NCI-H446 (cell line): ENCODE results near the gene ENO1.
"Not testable (repeated sequence)": the region's sequence is repeated elsewhere in the genome, so short reads cannot be mapped to it uniquely, and the experiment has no call there.

Experiments
- DNase-seq, 2 experiments: peaks; one replicate each; lab custom pipeline; 2025; lab: John Stamatoyannopoulos, UW

ENO1 gene

GRCh38 chr1:8896775-8897174, 18.3 kb upstream of the ENO1 start:
- DNase-seq: not testable (repeated sequence)

- no peak for DNase-seq
Measured at GRCh38 chr1:8892026-8892425, 13.5 kb upstream of the ENO1 start.

DNA sequence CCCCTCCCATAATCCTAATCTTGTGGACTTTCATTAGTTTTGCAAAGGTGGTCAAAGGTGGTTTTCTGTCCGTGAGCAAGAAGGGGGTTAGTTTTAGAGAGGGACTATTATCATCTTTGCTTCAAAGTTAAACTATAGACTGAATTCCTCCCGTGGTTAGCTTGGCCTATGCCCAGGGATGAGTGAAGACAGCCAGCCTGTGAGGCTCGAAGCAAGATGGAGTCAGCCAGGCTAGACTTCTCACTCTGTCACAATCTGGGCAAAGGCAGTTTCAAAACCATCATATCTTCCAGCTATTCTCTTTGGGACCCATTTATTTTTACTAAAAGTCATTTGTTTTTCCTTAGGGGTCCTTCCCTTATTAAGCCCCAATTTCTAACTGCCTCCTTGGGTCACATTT, 12.9 kb upstream of the ENO1 start:
- DNase-seq: no peak

DNA sequence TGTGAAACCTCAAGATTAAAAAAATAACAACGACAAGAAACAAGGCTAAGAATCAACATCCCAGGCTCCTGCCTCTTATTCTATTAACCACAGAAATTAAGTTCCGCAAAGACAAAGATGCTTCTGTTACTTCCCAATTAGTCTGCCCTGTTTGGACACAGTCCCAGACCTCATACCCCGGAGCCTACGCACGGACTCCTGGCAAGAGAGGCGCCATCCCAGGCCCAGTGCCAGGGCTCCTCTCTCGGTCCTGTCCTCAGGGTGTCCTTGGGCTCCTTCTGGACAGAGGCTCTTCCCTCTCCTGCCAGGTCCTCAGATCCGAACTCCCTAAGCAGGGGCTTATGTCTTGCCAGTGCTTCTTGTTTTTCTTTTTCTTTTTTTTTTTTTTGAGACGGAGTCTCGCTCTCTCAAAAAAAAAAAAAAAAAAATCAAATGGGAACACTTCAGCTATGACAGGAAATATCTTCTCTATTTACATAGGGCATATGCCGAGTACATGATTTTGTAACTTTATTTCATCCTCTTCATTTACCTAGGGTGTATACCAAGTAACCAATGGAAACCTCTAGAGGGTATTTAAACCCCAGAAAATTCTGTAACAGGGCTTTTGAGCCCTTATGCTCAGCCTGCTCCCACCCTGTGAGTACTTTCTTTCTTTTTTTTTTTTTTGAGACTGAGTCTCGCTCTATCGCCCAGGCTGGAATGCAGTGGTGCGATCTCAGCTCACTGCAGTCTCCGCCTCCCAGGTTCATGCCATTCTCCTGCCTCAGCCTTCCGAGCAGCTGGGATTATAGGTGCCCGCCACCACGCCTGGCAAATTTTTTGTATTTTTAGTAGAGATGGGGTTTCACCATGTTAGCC, 11.7 kb upstream of the ENO1 start:
- peak; percentile 96 to 99 for DNase-seq

DNA sequence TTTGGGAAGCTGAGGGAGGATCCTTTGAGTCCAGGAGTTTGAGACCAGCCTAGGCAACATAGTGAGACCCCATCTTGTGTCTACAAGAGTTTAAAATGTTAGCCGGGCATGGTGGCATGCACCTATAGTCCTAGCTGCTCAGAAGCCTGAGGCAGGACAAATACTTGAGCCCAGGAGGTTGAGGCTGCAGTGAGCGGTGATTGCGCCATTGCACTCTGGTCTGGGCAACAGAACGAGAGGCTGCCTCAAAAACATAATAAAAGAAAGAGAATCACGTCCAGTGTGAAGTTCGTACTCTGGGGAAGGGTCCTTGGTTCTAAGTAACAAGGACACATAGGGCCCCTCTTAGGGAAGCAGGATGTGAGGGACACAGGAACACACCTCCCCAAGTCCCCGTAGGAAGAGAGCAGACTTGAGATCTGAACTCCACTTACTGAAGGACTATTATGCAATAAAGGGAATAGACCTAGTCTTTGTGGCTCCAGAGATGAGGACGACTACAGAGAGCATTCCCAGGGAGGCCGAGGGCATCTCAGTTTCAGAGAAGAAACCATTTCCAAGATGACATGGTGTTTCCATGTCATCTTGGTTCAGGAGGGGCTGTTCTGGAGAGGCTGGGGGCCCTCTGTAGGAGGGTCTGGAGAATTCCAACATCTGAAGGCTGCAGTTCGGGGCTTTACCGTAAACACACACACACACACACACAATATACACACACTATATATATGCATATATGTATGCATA, 10.8 kb upstream of the ENO1 start:
- DNase-seq: no peak

- no peak for DNase-seq
Measured at GRCh38 chr1:8886589-8886988, 8.1 kb upstream of the ENO1 start.

GRCh38 chr1:8886031-8886524, 7.6 kb upstream of the ENO1 start:
- DNase-seq: not testable (repeated sequence)

- not testable (repeated sequence) for DNase-seq
Measured at GRCh38 chr1:8884105-8884504, 5.6 kb upstream of the ENO1 start.

DNA sequence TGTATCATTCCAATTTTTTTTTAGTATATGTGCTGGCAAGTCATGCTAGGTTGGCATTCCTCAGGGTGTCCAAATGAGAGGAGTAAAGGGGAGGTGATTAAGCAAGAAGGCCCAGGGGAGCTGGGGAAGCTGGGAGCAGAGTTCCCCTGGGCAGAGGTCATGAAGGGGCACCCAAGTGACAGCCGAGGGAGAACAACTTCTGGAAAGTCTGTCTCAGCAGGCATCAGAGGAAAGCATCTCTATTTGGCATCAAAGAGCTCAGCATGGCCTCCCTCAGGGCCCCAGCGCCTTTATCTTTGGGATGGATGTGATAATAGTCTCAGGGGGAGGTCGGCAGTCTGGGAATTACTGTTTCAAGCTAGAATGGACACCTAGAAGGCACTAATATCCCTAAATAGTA, 5.0 kb upstream of the ENO1 start:
- no peak for DNase-seq

GRCh38 chr1:8879922-8880676, 1.6 kb upstream of the ENO1 start:
- peak; percentile 30 to 76 for DNase-seq

- no peak for DNase-seq
Measured at GRCh38 chr1:8879464-8879921, 1.0 kb upstream of the ENO1 start.

DNA sequence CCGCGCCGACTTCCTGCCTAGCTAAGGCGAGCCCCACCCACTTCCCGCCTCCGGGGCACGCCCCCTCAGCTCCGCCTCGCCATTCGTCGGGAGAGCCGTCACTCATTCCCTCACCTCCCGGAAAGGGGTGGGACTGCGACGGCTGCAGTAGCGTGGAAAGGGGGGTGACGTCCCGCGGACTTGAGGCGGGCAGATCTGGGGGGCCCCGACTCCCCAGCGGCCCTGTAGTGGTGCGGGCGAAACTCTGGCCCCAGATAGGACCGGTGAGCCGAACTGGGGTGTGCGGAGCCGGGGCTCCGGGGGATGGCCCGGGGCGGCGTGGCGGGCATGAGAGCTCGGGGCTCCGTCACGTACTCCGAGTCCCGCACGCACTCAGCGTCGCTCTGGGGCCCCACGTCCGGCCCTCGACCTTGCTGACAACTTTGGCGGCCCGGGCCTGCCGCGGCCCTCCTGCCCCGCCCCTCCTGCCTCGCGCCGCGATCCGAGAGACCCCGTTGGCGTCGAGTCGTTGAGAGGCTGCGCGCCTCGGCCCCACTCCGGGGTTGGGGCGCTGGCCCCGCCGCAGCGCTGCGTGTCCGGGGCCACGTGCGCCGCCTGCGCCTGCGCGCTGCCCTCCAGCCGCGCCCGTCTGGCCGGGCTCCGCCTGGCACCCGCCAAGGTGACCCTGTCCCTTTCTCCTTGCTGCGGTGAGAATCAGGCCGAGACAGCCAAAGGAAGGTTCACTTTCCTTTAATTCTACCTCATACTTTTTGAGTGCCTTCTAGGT, 395 bp upstream of the ENO1 start:
- peak; percentile 98 to 99 for DNase-seq

- no peak for DNase-seq
Measured at GRCh38 chr1:8876087-8876486, 2.4 kb downstream of the ENO1 start.

DNA sequence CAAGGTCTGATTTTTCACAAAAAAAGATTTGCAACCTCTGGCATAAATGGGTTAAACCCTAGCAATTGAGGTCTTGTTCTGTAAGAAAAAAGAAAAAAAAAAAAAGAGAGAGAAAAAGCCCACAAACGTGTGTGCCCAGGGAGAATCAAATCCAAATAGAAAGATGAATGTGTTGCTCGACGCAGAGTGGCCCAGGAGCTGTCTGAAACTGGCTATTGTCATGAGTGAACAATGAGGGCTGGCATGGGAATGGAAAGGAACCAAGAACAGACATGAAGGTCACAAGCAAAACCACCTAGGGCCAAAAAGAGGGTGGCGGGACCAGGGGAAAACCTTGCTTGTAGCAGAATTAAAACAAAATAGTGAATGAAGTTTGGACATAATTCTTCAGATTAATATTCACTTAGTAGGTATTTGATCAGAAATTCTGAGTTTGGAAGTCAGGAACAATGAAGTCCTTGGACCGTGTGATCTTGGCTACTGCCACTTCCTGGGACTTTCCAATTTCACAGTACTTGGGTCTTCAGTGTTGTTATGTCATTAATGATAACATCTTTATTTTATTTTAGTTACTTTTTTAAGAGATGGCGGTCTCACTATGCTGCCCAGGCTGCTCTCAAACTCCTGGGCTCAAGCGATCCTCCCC, 3.1 kb downstream of the ENO1 start:
- DNase-seq: no peak

- DNase-seq: peak in 1 of 2 experiments; percentile 35
Measured at GRCh38 chr1:8874230-8875201, 4.0 kb downstream of the ENO1 start.

DNA sequence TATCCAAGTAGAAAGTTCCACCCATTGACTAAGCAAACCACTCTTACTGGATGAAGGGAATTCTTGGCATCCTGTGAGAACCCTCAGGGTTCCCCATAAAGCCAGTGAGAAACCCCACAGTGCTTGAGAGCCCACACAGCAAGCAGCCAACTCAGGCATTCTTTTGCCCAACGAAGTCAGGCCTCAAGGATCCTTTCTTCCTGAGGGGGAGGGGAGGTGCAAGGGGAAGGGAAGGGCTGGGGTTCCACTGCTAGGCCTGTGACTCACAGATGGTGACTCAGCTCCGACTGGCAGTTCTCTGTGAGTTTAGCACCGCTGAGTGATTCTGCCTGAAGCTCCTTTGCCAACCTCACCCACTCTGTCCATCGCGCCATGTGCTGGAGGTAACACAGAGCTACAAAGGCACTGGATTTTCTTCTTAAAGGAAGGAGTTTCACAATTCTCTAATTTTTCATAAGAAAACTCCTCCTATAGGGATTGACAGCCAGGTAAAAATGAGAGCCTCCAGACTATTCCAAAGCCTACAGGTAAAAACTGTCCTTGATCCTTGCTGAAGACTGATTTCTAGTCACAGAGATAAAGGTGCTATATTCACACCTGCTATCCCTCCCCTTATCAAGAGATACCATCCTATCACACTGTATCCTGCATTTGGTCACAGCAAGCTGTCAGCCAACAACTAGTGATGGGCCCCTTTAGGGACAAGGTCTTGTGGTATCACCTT, 4.8 kb downstream of the ENO1 start:
- DNase-seq: peak; percentile 32 to 86

DNA sequence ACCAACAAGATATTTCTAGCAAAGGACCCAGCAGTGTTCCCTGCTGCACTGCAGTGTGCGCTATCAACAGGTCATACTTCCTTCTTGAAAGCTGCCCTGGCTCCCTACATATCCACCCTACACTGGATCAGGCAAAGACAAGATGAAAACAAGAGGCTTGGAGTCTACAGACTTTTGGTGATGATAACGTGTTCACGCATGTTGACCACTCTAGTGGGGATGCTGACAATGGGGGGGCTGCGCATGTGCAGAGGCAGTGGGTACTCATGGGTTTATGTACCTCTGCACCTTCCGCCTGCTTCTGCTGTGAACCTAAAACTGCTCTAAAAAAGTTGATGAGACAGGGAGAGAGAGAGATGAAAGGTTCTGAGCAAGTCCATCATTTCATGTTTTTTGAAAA, 5.5 kb downstream of the ENO1 start:
- DNase-seq: no peak

DNA sequence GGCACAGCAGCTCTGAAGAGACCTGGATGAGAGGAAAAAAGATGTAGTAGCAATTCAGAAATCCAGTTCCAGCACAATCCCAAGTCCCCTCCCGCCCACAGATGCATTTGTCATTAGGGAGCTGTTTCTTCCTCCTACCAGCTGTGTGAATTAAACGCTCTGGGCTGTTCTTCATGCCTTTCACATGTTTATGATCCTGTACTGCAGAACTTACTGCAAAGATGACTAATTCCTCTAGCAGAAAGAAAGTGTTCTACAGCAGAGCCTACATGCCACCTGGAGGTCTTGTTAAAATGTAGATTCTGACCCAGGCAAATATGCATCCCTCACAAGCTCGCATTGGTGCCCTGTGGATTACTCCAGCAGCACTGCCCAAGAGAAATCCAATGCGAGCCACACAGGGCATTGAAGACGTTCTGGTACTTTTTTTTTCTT, 6.5 kb downstream of the ENO1 start:
- no peak for DNase-seq

GRCh38 chr1:8871539-8871935, 6.9 kb downstream of the ENO1 start:
- no peak for DNase-seq
